Measurements from ENCODE around the gene GAGE12C. TPM values are rescaled to one million over a fixed set of nuclear protein-coding genes. Genes with fewer than 3 reads are reported as not detected.
"Not testable (repeated sequence)": the region's sequence is repeated elsewhere in the genome, so short reads cannot be mapped to it uniquely, and the experiment has no call there.

The GAGE12C gene, protein sequence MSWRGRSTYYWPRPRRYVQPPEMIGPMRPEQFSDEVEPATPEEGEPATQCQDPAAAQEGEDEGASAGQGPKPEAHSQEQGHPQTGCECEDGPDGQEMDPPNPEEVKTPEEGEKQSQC
- not detected for total RNA-seq
- not detected for polyA plus RNA-seq
- long read RNA-seq, donor 1: 0 reads
- long read RNA-seq, donor 2: 0 reads
- long read RNA-seq, donor 3: 0 reads

DNA sequence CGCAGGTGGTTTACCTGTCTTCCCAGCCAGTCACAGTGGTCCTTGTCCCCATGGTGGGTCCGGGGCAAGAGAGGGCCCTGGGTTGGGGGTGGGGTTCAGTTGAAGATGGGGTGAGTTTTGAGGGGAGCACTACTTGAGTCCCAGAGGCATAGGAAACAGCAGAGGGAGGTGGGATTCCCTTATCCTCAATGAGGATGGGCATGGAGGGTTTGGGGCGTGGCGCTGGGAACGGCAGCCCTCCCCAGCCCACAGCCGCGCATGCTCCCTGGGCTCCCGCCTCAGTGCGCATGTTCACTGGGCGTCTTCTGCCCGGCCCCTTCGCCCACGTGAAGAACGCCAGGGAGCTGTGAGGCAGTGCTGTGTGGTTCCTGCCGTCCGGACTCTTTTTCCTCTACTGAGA is at the start of gene GAGE12C:
Gene GAGE12C (plus strand): TSS at position 301 of the 400 bp plus-strand sequence. CDS start 1,155 bp downstream, outside the sequence.
- H3K4me3 ChIP-seq; H3K4me1 ChIP-seq (ENCODE audit: insufficient read depth); H3K27me3 ChIP-seq; H3K27ac ChIP-seq; intact Hi-C loops (cut with DNase I); H3K36me3 ChIP-seq; DNase-seq; H3K9me3 ChIP-seq: not testable (repeated sequence)
- no CpG with 5 or more reads among the region's 16 CpGs for WGBS, 3 donors

DNA sequence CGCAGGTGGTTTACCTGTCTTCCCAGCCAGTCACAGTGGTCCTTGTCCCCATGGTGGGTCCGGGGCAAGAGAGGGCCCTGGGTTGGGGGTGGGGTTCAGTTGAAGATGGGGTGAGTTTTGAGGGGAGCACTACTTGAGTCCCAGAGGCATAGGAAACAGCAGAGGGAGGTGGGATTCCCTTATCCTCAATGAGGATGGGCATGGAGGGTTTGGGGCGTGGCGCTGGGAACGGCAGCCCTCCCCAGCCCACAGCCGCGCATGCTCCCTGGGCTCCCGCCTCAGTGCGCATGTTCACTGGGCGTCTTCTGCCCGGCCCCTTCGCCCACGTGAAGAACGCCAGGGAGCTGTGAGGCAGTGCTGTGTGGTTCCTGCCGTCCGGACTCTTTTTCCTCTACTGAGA is 9.5 kb downstream of the GAGE12C start, which contains the start of gene GAGE12D:
Gene GAGE12D (plus strand): TSS at position 301 of the 400 bp plus-strand sequence. CDS start 1,155 bp downstream, outside the sequence.
- DNase-seq; H3K9me3 ChIP-seq; H3K27me3 ChIP-seq; H3K36me3 ChIP-seq; H3K4me1 ChIP-seq (ENCODE audit: insufficient read depth); H3K4me3 ChIP-seq; intact Hi-C loops (cut with DNase I); H3K27ac ChIP-seq: not testable (repeated sequence)
- WGBS, 3 donors: no CpG with 5 or more reads among the region's 16 CpGs

DNA sequence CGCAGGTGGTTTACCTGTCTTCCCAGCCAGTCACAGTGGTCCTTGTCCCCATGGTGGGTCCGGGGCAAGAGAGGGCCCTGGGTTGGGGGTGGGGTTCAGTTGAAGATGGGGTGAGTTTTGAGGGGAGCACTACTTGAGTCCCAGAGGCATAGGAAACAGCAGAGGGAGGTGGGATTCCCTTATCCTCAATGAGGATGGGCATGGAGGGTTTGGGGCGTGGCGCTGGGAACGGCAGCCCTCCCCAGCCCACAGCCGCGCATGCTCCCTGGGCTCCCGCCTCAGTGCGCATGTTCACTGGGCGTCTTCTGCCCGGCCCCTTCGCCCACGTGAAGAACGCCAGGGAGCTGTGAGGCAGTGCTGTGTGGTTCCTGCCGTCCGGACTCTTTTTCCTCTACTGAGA is 19.0 kb downstream of the GAGE12C start, which contains the start of gene GAGE12E:
Gene GAGE12E (plus strand): TSS at position 301 of the 400 bp plus-strand sequence. CDS start 1,155 bp downstream, outside the sequence.
- H3K36me3 ChIP-seq; H3K27ac ChIP-seq; H3K27me3 ChIP-seq; H3K4me1 ChIP-seq (ENCODE audit: insufficient read depth); H3K9me3 ChIP-seq; DNase-seq; intact Hi-C loops (cut with DNase I); H3K4me3 ChIP-seq: not testable (repeated sequence)
- no CpG with 5 or more reads among the region's 16 CpGs for WGBS, 3 donors

DNA sequence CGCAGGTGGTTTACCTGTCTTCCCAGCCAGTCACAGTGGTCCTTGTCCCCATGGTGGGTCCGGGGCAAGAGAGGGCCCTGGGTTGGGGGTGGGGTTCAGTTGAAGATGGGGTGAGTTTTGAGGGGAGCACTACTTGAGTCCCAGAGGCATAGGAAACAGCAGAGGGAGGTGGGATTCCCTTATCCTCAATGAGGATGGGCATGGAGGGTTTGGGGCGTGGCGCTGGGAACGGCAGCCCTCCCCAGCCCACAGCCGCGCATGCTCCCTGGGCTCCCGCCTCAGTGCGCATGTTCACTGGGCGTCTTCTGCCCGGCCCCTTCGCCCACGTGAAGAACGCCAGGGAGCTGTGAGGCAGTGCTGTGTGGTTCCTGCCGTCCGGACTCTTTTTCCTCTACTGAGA is 28.6 kb downstream of the GAGE12C start, which contains the start of gene GAGE12F:
Gene GAGE12F (plus strand): TSS at position 301 of the 400 bp plus-strand sequence. CDS start 1,155 bp downstream, outside the sequence.
- H3K4me3 ChIP-seq; DNase-seq; H3K4me1 ChIP-seq (ENCODE audit: insufficient read depth); H3K27me3 ChIP-seq; H3K9me3 ChIP-seq; H3K36me3 ChIP-seq; intact Hi-C loops (cut with DNase I); H3K27ac ChIP-seq: not testable (repeated sequence)
- WGBS, 3 donors: no CpG with 5 or more reads among the region's 16 CpGs

DNA sequence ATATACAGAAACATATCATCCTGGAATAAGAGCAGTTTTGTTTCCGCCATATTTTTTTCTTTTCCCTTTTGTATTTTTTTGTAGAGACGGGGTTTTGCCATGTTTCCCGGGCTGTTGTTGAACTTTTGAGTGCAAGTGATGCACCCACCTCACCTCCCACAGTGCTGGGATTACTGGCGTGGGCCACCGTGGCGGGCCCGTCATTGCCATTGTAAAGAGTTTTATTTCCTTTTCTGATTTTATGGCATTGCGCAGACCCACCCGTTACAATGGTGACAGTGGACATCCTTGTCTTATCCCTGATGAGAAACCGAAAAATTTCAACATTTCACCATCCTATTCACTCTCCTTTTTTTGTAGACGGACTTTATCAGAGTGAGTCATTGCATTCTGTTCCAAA is 36.8 kb downstream of the GAGE12C start:
- DNase-seq; H3K9me3 ChIP-seq; H3K36me3 ChIP-seq; intact Hi-C loops (cut with DNase I); H3K4me1 ChIP-seq (ENCODE audit: insufficient read depth); H3K4me3 ChIP-seq; H3K27ac ChIP-seq; H3K27me3 ChIP-seq: not testable (repeated sequence)
- 89% methylated on average over 7 of the region's 11 CpGs; no CpG with 5 or more reads in 2 of the 3 donors for WGBS, 3 donors

GRCh38 chrX:49569152-49569551 is 37.2 kb downstream of the GAGE12C start:
- H3K27me3 ChIP-seq; H3K36me3 ChIP-seq; intact Hi-C loops (cut with DNase I); H3K4me3 ChIP-seq; H3K27ac ChIP-seq; H3K4me1 ChIP-seq (ENCODE audit: insufficient read depth); H3K9me3 ChIP-seq: not testable (repeated sequence)
- WGBS, 3 donors: 92% methylated on average over 10 of the region's 13 CpGs; no CpG with 5 or more reads in 2 of the 3 donors
- peak in 1 of 5 donors; percentile 0 for DNase-seq

GRCh38 chrX:49570100-49570499 is 38.1 kb downstream of the GAGE12C start, which contains the start of gene GAGE12G:
Gene GAGE12G, plus strand, starts transcription at chrX:49570400. Its CDS starts 1,155 bp downstream, at chrX:49571555.
- no CpG with 5 or more reads among the region's 16 CpGs for WGBS, 3 donors
- intact Hi-C loops (cut with DNase I); H3K9me3 ChIP-seq; H3K4me3 ChIP-seq; H3K4me1 ChIP-seq (ENCODE audit: insufficient read depth); H3K27me3 ChIP-seq; DNase-seq; H3K27ac ChIP-seq; H3K36me3 ChIP-seq: not testable (repeated sequence)

GRCh38 chrX:49579649-49580048 is 47.7 kb downstream of the GAGE12C start, which contains the start of gene GAGE12H:
Gene GAGE12H, plus strand, starts transcription at chrX:49579949. Its CDS starts 1,155 bp downstream, at chrX:49581104.
- H3K36me3 ChIP-seq; H3K9me3 ChIP-seq; H3K4me1 ChIP-seq (ENCODE audit: insufficient read depth); intact Hi-C loops (cut with DNase I); H3K27me3 ChIP-seq; H3K4me3 ChIP-seq; H3K27ac ChIP-seq; DNase-seq: not testable (repeated sequence)
- WGBS, 3 donors: no CpG with 5 or more reads among the region's 16 CpGs

Small RNAs within 50 kb of the gene (small RNA-seq; reads per million reads assigned to genes)
- not detected for gene GAGE12B

Other genes starting within 250 kb of the GAGE12C start
- gene GAGE10, start 228.5 kb upstream of the GAGE12C start, total RNA-seq: not detected
- not detected for gene GAGE10, start 228.5 kb upstream of the GAGE12C start, polyA plus RNA-seq
- gene GAGE12J, start 210.1 kb upstream of the GAGE12C start, total RNA-seq: not detected
- not detected for gene GAGE12J, start 210.1 kb upstream of the GAGE12C start, polyA plus RNA-seq
- gene GAGE13, start 200.6 kb upstream of the GAGE12C start, total RNA-seq: under 1 TPM in 1 of 7 donors, not detected in 6; 0.69 TPM
- not detected for gene GAGE13, start 200.6 kb upstream of the GAGE12C start, polyA plus RNA-seq
- gene GAGE12D, start 9.6 kb downstream of the GAGE12C start, total RNA-seq: not detected
- gene GAGE12D, start 9.6 kb downstream of the GAGE12C start, polyA plus RNA-seq: not detected
- not detected for gene GAGE12E, start 19.1 kb downstream of the GAGE12C start, total RNA-seq
- gene GAGE12E, start 19.1 kb downstream of the GAGE12C start, polyA plus RNA-seq: not detected
- gene GAGE12F, start 28.7 kb downstream of the GAGE12C start, total RNA-seq: not detected
- not detected for gene GAGE12F, start 28.7 kb downstream of the GAGE12C start, polyA plus RNA-seq
- gene GAGE12G, start 38.2 kb downstream of the GAGE12C start, total RNA-seq: not detected
- gene GAGE12G, start 38.2 kb downstream of the GAGE12C start, polyA plus RNA-seq: not detected
- gene GAGE12H, start 47.8 kb downstream of the GAGE12C start, total RNA-seq: not detected
- gene GAGE12H, start 47.8 kb downstream of the GAGE12C start, polyA plus RNA-seq: not detected
- gene GAGE2A, start 57.3 kb downstream of the GAGE12C start, total RNA-seq: not detected
- not detected for gene GAGE2A, start 57.3 kb downstream of the GAGE12C start, polyA plus RNA-seq
- gene GAGE1, start 66.8 kb downstream of the GAGE12C start, total RNA-seq: 1 to 10 TPM in 1 of 7 donors, not detected in 6; 1.0 TPM
- not detected for gene GAGE1, start 66.8 kb downstream of the GAGE12C start, polyA plus RNA-seq
- not detected for gene PAGE1, start 163.8 kb downstream of the GAGE12C start, total RNA-seq
- not detected for gene PAGE1, start 163.8 kb downstream of the GAGE12C start, polyA plus RNA-seq

Measured in ovary (tissue), 10 donors.